ENCODE measurements around the gene NDUFB7.
A peak's percentile ranks its signal among the peaks of the same experiment; 100 is the strongest.

Gene NDUFB7

DNA sequence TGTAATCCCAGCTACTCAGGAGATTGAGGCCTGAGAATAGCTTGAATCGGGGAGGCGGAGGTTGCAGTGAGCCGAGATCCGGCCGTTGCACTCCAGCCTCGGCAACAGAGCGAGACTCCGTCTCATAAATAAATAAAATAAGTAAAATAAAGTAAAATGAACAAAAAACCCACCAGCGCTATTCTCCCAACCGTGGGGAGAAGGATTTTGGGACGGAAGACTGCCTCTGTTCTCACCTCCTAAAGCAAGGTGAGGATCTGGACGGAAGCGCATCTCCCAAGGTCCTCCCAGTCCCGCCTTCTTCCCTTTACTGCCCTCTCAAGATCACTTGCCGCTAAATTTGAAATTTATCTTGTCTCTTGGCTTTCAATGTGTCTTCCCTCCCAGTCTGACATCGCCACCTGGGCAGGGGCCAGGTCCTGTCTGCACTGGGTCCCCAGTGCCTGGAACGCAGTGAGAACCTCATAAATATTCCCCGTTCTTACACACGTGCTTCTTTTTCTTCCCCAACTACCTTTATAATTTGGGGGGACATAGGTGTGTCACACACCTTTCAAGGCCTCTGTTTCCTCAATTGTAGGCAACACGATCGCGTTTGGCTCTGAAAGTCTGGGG lies 52.5 kb downstream of the NDUFB7 start:
- DNase-seq: no peak

GRCh38 chr19:14517840-14518505 lies 53.9 kb downstream of the NDUFB7 start, which contains the start of gene DNAJB1:
TSS of gene DNAJB1 (minus strand) at chr19:14518397. CDS start at chr19:14518349, 48 bp downstream.
- peak in 1 of 2 experiments; percentile 50 for DNase-seq

GRCh38 chr19:14517446-14517839 lies 54.4 kb downstream of the NDUFB7 start:
- DNase-seq: no peak

DNA sequence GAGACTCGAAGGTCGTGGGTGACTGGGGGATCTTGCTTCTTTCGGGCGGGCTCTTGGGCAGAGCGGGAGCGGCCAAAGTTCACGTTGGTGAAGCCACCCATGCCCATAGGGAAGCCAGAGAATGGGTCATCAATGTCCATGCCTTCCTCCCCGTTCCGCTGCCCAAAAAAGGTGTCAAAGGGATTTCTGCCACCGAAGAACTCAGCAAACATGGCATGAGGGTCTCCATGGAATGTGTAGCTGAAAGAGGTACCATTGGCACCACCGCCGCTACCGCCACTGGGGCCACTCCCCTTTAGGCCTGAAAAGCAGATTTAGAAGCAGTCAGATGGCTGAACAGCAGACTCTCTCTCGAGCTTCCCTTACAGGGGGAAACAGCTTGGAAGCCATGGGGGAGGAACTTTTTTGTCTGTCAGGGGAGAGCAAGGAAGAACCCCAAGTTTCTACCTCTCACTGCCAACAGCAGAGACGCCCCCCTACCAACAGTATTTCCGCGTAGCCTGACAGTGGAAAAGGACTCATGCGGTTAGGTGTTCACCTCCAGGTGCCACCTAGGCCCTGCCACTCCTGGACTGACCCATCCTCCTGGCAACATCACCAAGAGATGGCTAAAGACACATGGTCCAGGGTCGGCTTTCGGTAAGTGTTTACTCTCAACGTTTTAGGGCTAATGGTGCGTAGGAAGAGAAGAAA lies 55.0 kb downstream of the NDUFB7 start:
- DNase-seq: no peak
